B cell (primary cell): Measurements from ENCODE around the gene USB1.

Experiments used
- EZH2 ChIP-seq: IDR thresholded peaks from 2 replicates; pipeline ENCODE4 v1.6.1; 2012; ENCODE audit warnings: borderline replicate concordance, low read depth, mild to moderate bottlenecking, moderate library complexity, low read length; ENCODE audit not compliant: insufficient read depth, poor library complexity, severe bottlenecking
- TF ChIP-seq, protein P1 (sequence below): fragments of 200-600 bp; IDR thresholded peaks from one replicate; pipeline ENCODE4 v1.8.0; 2022; ENCODE audit warnings: antibody characterized with exemption, mild to moderate bottlenecking

DNA sequence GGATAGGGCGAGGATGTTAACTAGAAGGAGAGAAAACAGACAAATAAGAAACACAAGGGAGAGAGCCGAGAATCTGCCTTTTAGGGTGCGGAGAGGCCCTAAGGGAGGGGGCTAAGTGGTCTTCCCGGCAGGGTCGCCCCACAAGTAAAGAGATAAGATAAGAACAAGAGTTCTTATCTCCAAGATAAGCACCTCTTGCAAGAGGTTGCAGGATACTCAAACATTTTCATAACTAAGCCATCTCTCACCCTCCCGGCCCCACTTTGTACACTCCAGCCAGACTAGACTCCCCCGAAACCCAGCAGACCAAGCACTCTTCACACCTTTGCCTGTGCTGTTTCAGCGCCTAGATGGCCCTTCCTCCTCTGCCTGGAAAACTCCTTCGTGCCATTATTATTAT lies 15.0 kb upstream of the USB1 start:
- TF ChIP-seq, protein P1, sequence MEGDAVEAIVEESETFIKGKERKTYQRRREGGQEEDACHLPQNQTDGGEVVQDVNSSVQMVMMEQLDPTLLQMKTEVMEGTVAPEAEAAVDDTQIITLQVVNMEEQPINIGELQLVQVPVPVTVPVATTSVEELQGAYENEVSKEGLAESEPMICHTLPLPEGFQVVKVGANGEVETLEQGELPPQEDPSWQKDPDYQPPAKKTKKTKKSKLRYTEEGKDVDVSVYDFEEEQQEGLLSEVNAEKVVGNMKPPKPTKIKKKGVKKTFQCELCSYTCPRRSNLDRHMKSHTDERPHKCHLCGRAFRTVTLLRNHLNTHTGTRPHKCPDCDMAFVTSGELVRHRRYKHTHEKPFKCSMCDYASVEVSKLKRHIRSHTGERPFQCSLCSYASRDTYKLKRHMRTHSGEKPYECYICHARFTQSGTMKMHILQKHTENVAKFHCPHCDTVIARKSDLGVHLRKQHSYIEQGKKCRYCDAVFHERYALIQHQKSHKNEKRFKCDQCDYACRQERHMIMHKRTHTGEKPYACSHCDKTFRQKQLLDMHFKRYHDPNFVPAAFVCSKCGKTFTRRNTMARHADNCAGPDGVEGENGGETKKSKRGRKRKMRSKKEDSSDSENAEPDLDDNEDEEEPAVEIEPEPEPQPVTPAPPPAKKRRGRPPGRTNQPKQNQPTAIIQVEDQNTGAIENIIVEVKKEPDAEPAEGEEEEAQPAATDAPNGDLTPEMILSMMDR, result no peak
- no peak for TF ChIP-seq EZH2
